Parathyroid adenoma (tissue), 2 donors: ENCODE measurements around the gene GASK1B.

Source experiments
- H2AFZ ChIP-seq: fragments of 300-600 bp; sonication (generic); one replicate; pipeline ENCODE4 v1.7.0; 2017; ENCODE audit warnings: antibody characterized with exemption, mild to moderate bottlenecking
- H3K27ac ChIP-seq: fragments of 300-600 bp; sonication (generic); one replicate; pipeline ENCODE4 v1.7.0; 2017
- H3K27me3 ChIP-seq: fragments of 300-600 bp; sonication (generic); one replicate; pipeline ENCODE4 v1.7.0; 2017; ENCODE audit warnings: low read length; ENCODE audit not compliant: control insufficient read depth, insufficient read depth
- H3K36me3 ChIP-seq: fragments of 300-600 bp; sonication (generic); one replicate; pipeline ENCODE4 v1.7.0; 2017; ENCODE audit warnings: low read length; ENCODE audit not compliant: control insufficient read depth, insufficient read depth
- H3K4me1 ChIP-seq: fragments of 300-600 bp; sonication (generic); one replicate; pipeline ENCODE4 v1.7.0; 2017; ENCODE audit warnings: control low read depth
- H3K4me2 ChIP-seq: fragments of 300-600 bp; sonication (generic); one replicate; pipeline ENCODE4 v1.7.0; 2017; ENCODE audit warnings: low read length
- H3K4me3 ChIP-seq: fragments of 300-600 bp; sonication (generic); one replicate; pipeline ENCODE4 v1.7.0; 2017; ENCODE audit warnings: low read depth, low read length
- H3K79me2 ChIP-seq: fragments of 300-600 bp; sonication (generic); one replicate; pipeline ENCODE4 v1.7.0; 2017; ENCODE audit warnings: control low read depth
- H3K9ac ChIP-seq: fragments of 300-600 bp; sonication (generic); one replicate; pipeline ENCODE4 v1.7.0; 2017; ENCODE audit warnings: mild to moderate bottlenecking
- H3K9me3 ChIP-seq: fragments of 300-600 bp; sonication (generic); one replicate; pipeline ENCODE4 v1.7.0; 2017; ENCODE audit warnings: low read length; ENCODE audit not compliant: control insufficient read depth
- CTCF ChIP-seq: fragments of 300-600 bp; sonication (generic); IDR thresholded peaks from one replicate; pipeline ENCODE4 v1.7.0; 2017; ENCODE audit warnings: antibody characterized with exemption, mild to moderate bottlenecking
- donor health status: primary hyperparathyroidism.

The GASK1B gene

GRCh38 chr4:158139086-158139485 lies 33.7 kb downstream of the GASK1B start:
- H3K27ac ChIP-seq, result no peak overlapping the region
- no peak overlapping the region for H2AFZ ChIP-seq
- no peak for TF ChIP-seq CTCF
- no peaks in the 10 kb centered on the region for H3K4me1 ChIP-seq
- H3K9ac ChIP-seq, result no peak overlapping the region
- H3K79me2 ChIP-seq, result no peaks in the 10 kb centered on the region
- H3K36me3 ChIP-seq, result no peaks in the 10 kb centered on the region
- H3K4me3 ChIP-seq, result no peak overlapping the region
- H3K9me3 ChIP-seq, result no peaks in the 10 kb centered on the region
- no peak overlapping the region for H3K4me2 ChIP-seq
- H3K27me3 ChIP-seq, result no peaks in the 10 kb centered on the region

DNA sequence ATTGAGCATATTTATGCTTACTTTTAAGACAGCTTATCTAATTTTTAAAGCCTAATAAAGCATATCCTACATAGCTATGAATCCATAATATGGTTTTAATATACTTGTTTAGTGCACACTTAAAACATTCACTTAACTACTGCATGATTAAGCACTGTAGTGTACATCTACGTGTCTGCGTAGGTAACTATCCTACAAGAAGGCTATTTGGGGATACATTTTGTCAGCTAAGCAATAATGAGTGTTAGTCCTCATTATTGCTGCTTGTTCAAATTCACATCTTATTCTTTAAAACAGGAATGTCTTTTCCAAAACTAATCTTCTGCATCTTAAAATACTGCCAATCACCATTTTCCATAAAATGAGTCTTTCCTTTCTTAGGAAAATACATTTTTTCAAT lies 38.6 kb downstream of the GASK1B start:
- H3K79me2 ChIP-seq, result no peaks in the 10 kb centered on the region
- H3K4me3 ChIP-seq, result no peak overlapping the region
- no peak for TF ChIP-seq CTCF
- no peaks in the 10 kb centered on the region for H3K27me3 ChIP-seq
- H3K36me3 ChIP-seq, result no peaks in the 10 kb centered on the region
- no peaks in the 10 kb centered on the region for H3K9me3 ChIP-seq
- H3K4me1 ChIP-seq, result no peaks in the 10 kb centered on the region
- H3K9ac ChIP-seq, result no peak overlapping the region
- no peak overlapping the region for H3K4me2 ChIP-seq
- H3K27ac ChIP-seq, result no peak overlapping the region
- H2AFZ ChIP-seq, result no peak overlapping the region

DNA sequence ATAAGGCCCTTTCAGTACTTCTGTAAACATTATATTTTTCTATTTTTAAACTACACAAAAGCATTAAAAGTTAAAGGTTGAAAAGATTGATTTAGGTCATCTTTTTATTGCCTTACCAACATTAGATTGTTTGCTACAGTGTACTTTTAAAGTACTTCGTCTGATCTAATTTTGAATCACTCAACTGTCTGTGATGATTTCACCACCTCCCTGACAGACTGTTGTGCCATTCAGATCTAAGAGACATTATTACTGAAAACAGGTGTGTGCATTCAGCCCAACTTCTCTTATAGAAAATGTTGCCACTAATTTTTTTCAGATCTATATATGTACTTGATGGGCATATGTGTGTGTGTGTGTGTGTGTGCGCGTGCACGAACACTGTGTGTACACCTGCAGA lies 39.3 kb downstream of the GASK1B start:
- TF ChIP-seq CTCF, result no peak
- no peak overlapping the region for H3K4me3 ChIP-seq
- no peak overlapping the region for H3K27ac ChIP-seq
- no peaks in the 10 kb centered on the region for H3K27me3 ChIP-seq
- H3K4me1 ChIP-seq, result no peaks in the 10 kb centered on the region
- H2AFZ ChIP-seq, result no peak overlapping the region
- H3K36me3 ChIP-seq, result no peaks in the 10 kb centered on the region
- no peaks in the 10 kb centered on the region for H3K79me2 ChIP-seq
- no peak overlapping the region for H3K9ac ChIP-seq
- no peak overlapping the region for H3K4me2 ChIP-seq
- no peaks in the 10 kb centered on the region for H3K9me3 ChIP-seq

- Histone ChIP-seq H3K9me3 (no peaks in the 10 kb centered on the region), H3K79me2 (no peaks in the 10 kb centered on the region), H3K4me3 (no peak overlapping the region), H3K27ac (no peak overlapping the region), H2AFZ (no peak overlapping the region), H3K9ac (no peak overlapping the region), H3K27me3 (no peaks in the 10 kb centered on the region), H3K4me1 (no peaks in the 10 kb centered on the region), H3K36me3 (no peaks in the 10 kb centered on the region), H3K4me2 (no peak overlapping the region)
- no peak for TF ChIP-seq CTCF
These were observed 41.8 kb downstream of the GASK1B start for GRCh38 chr4:158131027-158131426.

GRCh38 chr4:158130204-158130603 lies 42.6 kb downstream of the GASK1B start:
- Histone ChIP-seq H3K36me3 (no peaks in the 10 kb centered on the region), H3K27me3 (no peaks in the 10 kb centered on the region), H3K9me3 (no peaks in the 10 kb centered on the region), H3K9ac (no peak overlapping the region), H3K4me2 (no peak overlapping the region), H2AFZ (no peak overlapping the region), H3K4me3 (no peak overlapping the region), H3K27ac (no peak overlapping the region), H3K4me1 (no peaks in the 10 kb centered on the region), H3K79me2 (no peaks in the 10 kb centered on the region)
- TF ChIP-seq CTCF, result no peak
